NCI-H2196 treated with DMSO at 0.1 percent for 48 hours (cell line): Measurements from ENCODE around the gene KRTAP4-2.
A peak's percentile ranks its signal among the peaks of the same experiment; 100 is the strongest.
"Not testable (repeated sequence)": the region's sequence is repeated elsewhere in the genome, so short reads cannot be mapped to it uniquely, and the experiment has no call there.

Source experiments
- DNase-seq: peaks from one replicate; lab custom pipeline; 2025; ENCODE audit not compliant: unreplicated experiment; lab: John Stamatoyannopoulos, UW

The KRTAP4-2 gene

DNA sequence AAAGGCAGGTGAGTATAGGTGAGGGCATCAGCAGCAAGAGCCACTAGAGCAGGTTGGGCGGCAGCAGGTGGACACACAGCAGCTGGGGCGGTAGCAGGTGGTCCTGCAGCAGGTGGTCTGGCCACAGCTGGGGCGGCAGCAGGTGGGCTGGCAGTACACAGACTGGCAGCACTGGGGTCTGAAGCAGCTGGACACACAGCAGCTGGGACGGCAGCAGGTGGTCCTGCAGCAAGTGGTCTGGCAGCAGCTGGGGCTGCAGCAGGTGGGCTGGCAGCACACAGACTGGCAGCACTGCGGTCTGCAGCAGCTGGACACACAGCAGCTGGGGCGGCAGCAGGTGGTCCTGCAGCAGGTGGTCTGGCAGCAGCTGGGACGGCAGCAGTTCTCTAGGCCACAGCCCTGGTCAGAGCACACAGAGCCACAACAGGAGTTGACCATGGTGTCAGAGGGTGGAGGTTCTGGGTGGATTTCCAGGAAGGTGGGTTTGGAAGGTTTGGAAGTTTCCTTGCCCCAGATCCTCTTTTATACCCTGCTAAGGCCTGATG lies at the start of gene KRTAP4-2:
TSS of gene KRTAP4-2 (minus strand) at position 495 of the 545 bp plus-strand sequence. CDS start at position 438, 57 bp downstream.
- DNase-seq: no peak

GRCh38 chr17:41226598-41227095 lies 48.6 kb upstream of the KRTAP4-2 start, which contains the start of gene KRTAP9-2:
KRTAP9-2 (plus strand) TSS chr17:41226648; CDS start chr17:41226655, 7 bp downstream.
- not testable (repeated sequence) for DNase-seq

GRCh38 chr17:41226051-41226450 lies 48.0 kb upstream of the KRTAP4-2 start:
- DNase-seq: no peak

GRCh38 chr17:41223821-41224220 lies 45.8 kb upstream of the KRTAP4-2 start:
- no peak for DNase-seq

- DNase-seq: no peak
Measured at GRCh38 chr17:41215681-41216080, 37.7 kb upstream of the KRTAP4-2 start.

DNA sequence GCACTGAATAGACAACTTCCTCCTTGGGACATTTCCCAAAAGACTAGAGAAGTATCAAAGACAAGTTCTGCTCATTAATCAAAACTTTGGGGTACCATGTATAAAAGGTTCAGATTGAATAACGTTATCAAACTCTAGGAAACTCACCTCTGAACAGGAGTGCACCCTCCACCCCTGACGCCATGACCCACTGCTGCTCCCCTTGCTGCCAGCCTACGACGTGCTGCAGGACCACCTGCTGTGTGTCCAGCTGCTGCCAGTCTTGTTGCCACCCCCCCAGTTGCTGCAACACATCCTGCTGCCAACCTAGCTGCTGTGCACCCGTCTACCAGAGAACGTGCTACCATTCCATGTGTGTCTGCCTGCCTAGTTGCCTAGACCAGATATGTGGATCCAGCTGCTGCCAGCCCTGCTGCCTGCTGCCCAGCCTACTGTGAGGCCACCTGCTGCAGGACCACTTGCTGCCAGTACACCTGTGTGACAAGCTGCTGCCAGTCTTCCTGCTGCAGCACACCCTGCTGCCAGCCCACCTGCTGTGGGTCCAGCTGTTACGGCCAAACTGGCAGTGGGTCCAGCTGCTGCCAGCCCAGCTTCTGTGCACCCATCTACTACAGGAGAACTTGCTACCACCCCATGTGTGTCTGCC lies 34.6 kb upstream of the KRTAP4-2 start:
- DNase-seq: peak; percentile 40

DNA sequence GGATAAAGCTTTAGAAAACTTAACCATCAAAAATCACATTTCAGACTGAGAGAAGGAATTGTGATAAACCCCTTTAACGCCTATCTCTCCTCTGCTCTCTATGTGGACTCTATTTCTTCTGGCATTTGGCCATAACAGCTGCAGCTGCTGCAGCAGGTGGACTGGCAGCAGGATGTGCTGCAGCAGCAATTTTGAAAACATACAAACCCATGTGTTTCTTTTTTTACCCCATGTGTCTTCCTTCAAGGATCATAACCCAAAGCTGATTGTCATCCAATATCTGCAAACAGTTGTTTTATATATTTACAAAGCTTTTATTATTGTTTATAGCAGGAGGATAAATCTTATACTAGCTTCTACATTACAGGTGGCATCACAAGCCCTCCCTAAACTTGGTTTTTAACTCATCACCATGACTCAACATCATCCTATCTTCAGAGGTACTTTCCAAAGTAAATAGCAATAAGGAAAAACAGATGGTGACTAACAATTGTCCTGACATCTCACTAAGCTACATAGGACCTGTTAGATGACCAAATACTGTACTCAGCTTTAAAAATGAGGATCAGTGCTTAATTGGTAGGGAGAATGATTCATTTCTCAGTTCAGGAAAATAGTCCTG lies 33.9 kb upstream of the KRTAP4-2 start:
- DNase-seq: peak; percentile 58

DNA sequence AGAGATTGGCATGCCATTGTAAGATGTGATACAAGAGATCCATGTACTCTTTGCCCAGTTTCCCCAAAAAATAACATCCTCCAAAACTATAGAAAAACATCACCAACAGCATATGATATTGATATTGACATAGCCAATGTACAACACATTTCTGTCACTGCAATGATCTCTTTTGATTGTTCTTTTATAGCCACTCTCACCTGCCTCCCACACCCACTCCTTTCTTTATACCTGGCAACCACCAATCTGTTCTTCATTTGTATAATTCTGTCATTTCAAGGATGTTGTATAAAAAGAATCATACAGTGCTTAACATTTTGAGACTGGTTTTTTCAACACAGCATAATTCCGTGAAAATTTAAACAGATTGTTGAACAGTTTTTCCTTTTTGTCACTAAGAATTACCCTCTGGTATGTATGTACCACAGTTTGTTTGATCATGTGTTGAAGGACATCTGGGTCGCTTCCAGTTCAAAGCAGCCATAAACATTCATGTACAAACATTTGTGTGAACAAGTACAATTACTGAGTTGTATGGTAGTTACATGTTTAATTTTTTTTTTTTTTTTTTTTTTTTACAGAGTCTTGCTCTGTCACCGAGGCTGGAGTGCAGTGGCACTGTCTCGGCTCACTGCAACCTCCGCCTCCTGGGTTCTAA lies 21.5 kb upstream of the KRTAP4-2 start:
- no peak for DNase-seq

DNA sequence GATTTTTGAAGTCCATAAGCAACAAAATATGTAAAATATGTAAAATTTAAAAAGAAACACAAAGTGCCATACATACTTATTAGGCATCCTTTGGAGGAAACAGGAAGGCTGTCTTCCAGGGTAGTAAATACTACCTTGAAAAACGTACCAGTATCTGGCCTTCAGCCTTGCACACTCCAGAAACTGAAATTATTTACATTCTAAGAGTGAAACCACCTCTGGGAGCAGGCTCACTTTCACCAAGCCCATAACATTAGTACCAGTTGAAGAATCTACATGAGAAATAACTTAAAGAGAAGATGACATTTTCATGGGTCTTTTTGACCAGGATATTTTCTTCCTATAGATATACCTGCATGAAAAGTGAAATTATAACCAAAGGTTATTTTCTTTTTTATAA lies 18.0 kb upstream of the KRTAP4-2 start:
- no peak for DNase-seq

DNA sequence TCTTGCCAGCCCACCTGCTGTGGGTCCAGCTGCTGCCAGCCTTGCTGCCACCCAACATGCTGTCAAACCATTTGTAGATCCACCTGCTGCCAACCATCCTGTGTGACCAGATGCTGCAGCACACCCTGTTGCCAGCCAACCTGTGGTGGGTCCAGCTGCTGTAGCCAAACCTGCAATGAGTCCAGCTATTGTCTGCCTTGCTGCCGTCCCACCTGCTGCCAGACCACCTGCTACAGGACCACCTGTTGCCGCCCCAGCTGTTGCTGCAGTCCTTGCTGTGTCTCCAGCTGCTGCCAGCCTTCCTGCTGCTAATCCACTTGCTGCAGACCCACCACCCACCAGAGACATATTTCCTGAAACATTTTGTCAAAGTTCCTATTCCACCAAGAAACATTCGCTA lies 12.3 kb upstream of the KRTAP4-2 start:
- DNase-seq: no peak

DNA sequence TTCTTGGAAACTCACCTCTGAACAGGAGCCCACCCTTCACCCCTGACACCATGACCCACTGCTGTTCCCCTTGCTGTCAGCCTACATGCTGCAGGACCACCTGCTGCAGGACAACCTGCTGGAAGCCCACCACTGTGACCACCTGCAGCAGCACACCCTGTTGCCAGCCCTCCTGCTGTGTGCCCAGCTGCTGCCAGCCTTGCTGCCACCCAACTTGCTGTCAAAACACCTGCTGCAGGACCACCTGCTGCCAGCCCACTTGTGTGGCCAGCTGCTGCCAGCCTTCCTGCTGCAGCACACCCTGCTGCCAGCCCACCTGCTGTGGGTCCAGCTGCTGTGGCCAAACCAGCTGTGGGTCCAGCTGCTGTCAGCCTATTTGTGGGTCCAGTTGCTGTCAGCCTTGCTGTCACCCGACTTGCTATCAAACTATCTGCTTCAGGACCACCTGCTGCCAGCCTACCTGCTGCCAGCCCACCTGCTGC lies 11.9 kb upstream of the KRTAP4-2 start, which contains the start of gene KRTAP9-1:
TSS of gene KRTAP9-1 (plus strand) at position 51 of the 482 bp plus-strand sequence. CDS start at position 51, 0 bp downstream.
- DNase-seq: not testable (repeated sequence)

- DNase-seq: no peak
Measured at GRCh38 chr17:41186872-41187271, 8.9 kb upstream of the KRTAP4-2 start.

- no peak for DNase-seq
Measured at GRCh38 chr17:41185001-41185400, 7.0 kb upstream of the KRTAP4-2 start.

GRCh38 chr17:41184480-41184961 lies 6.5 kb upstream of the KRTAP4-2 start, which contains the start of gene KRTAP4-1:
KRTAP4-1 (minus strand) TSS chr17:41184911; CDS start chr17:41184854, 57 bp downstream.
- DNase-seq: no peak

- no peak for DNase-seq
Measured at GRCh38 chr17:41178843-41179616, 1.0 kb upstream of the KRTAP4-2 start.

DNA sequence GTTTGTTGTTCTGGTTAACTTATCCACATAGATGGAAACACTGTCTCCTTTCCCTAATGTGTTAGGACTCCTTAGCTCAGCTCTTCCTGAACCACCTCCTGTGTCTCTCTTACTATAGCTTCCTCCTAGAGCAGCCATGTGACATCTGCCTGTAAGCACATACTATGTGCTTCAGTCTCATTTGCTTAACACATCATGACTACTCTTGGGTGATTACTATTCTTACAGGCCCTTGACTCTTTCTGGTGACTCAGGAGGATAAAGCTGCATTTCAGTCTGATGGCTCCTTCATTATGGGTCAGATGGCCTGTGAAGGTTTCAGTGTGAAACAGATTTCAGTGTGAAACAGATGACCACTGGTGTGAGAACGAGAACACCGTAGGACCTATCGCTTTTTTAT lies 320 bp upstream of the KRTAP4-2 start:
- DNase-seq: no peak

DNA sequence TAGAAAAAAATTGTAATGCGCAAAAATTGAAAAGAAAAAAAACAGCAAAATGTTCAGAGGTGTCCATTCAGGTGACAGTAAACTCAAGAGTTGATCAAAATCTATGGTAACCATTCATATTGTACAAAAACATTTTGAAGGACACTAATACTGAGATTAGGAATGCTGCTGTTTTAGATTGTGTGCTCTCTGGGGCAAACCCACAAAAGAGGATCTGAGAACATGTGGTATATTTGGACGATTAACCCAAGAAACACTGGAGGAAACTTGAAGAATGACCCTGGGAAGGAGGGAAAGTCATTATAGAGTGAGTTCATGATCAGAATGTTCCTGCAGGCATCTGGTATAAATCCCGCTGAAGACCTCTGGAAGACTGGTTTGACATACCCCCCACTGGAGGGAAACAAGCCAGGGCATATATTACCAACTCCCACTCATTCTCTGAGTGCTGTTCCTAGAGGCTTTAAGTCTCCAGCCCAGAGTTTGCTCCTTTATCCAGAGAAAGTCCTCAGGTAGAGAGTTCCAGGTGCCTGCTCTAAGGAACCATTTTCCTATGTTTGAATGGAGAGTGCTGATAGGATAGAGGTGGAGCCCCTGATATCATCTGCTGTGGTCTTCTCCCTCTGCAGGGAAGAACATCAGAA lies 1.2 kb downstream of the KRTAP4-2 start:
- DNase-seq: no peak

DNA sequence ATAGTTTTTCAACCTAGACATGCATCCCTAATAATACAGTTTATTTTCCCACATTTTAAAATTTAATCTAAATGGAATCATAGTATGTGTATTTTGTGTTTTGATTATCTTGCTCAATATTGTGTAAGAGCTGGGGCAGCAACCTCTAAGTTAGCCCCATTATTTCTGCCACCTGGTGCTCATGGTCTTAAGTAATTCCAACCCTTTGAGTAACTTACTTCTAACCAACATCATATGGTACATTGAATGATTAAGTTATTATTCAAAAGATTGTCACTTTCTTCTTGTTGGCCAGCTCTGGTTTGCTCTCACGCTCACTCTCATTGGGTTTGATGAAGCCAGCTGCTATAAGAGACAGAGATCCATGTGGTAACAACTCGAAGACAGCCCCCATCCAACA lies 6.1 kb downstream of the KRTAP4-2 start:
- DNase-seq: no peak

- no peak for DNase-seq
Measured at GRCh38 chr17:41168121-41168520, 9.9 kb downstream of the KRTAP4-2 start, which contains the start of gene KRTAP4-3. KRTAP4-3 (minus strand) TSS chr17:41168221; CDS start chr17:41168172, 49 bp downstream.

DNA sequence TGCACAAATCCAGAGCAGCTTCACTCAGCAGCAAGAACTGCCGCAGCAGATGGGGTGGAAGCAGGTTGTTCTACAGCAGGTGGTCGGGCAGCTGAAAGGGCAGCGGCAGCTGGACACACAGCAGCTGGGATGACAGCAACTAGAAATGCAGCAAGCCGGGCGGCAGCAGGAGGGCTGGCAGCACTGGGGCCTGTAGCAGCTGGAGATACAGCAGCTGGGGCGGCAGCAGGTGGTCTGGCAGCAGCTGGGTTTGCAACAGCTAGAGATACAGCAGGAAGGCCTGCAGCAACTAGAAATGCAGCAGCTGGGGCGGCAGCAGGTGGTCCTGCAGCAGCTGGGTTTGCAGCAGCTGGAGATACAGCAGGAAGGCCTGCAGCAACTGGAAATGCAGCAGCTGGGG lies 10.5 kb downstream of the KRTAP4-2 start:
- no peak for DNase-seq
